Ectodermal cell (in vitro differentiated cells): ENCODE measurements around the gene NDUFB10.
"Not testable (repeated sequence)": the region's sequence is repeated elsewhere in the genome, so short reads cannot be mapped to it uniquely, and the experiment has no call there.

Experiments used
- H3K27ac ChIP-seq: 2 replicates; pipeline ENCODE4 v1.7.0; 2013; ENCODE audit warnings: mild to moderate bottlenecking, low read depth, low read length; ENCODE audit not compliant: insufficient read depth, poor library complexity, severe bottlenecking
- H3K27me3 ChIP-seq: 2 replicates; pipeline ENCODE4 v1.7.0; 2013; ENCODE audit warnings: mild to moderate bottlenecking, low read length; ENCODE audit not compliant: insufficient read depth, control insufficient read depth, poor library complexity, severe bottlenecking
- H3K36me3 ChIP-seq: one replicate; pipeline ENCODE4 v1.7.0; 2013; ENCODE audit warnings: low read length; ENCODE audit not compliant: control insufficient read depth, insufficient read depth
- H3K4me1 ChIP-seq: one replicate; pipeline ENCODE4 v1.7.0; 2013; ENCODE audit warnings: low read length; ENCODE audit not compliant: control insufficient read depth, insufficient read depth
- H3K4me3 ChIP-seq: 2 replicates; pipeline ENCODE4 v1.7.0; 2013; ENCODE audit warnings: low read depth, low read length, control low read depth; ENCODE audit not compliant: insufficient read depth
- H3K9me3 ChIP-seq: 2 replicates; pipeline ENCODE4 v1.7.0; 2013; ENCODE audit warnings: mild to moderate bottlenecking, low read length, moderate library complexity; ENCODE audit not compliant: control insufficient read depth
- WGBS, 2 experiments: methylation state at CpG; one replicate each; pipeline ENCODE4 v1.1.7; 2013; ENCODE audit warnings: missing lambda C conversion rate in 2 of 2; 5-methylcytosine and 5-hydroxymethylcytosine counted together

Gene NDUFB10

GRCh38 chr16:1962161-1963153 is 3.1 kb downstream of the NDUFB10 start:
- not testable (repeated sequence) for H3K36me3 ChIP-seq, H3K27me3 ChIP-seq, H3K4me3 ChIP-seq, H3K9me3 ChIP-seq
- WGBS, 2 experiments = 90 to 91% methylated on average over 37 of the region's 37 CpGs
- peaks cover 25% of the 10 kb centered on the region for H3K4me1 ChIP-seq
- peak overlapping the region; percentile 60 for H3K27ac ChIP-seq

- Histone ChIP-seq H3K36me3 (peaks cover 5% of the 10 kb centered on the region), H3K27ac (peak overlapping the region; percentile 91), H3K9me3 (no peaks in the 10 kb centered on the region), H3K27me3 (peaks cover 1% of the 10 kb centered on the region), H3K4me1 (peaks cover 25% of the 10 kb centered on the region), H3K4me3 (peak overlapping the region; percentile 90)
- 2 to 3% methylated on average over 44 of the region's 44 CpGs for WGBS, 2 experiments
These were observed 4.6 kb downstream of the NDUFB10 start for GRCh38 chr16:1963806-1964505.

GRCh38 chr16:1964506-1965395 is 5.4 kb downstream of the NDUFB10 start, which contains the start of gene RPS2:
Gene RPS2 (minus strand): TSS chr16:1964826. CDS start chr16:1964625, 201 bp downstream.
- WGBS, 2 experiments = 0% methylated on average over 97 of the region's 97 CpGs
- Histone ChIP-seq H3K4me3 (peak within 1 kb of the TSS; percentile 90), H3K27ac (peak within 1 kb of the TSS; percentile 91), H3K27me3 (no peaks in the 10 kb centered on the region), H3K9me3 (no peaks in the 10 kb centered on the region), H3K4me1 (peaks cover 25% of the 10 kb centered on the region), H3K36me3 (peaks cover 5% of the 10 kb centered on the region)

GRCh38 chr16:1965396-1966001 is 6.2 kb downstream of the NDUFB10 start:
- no peaks in the 10 kb centered on the region for H3K27me3 ChIP-seq
- no peaks in the 10 kb centered on the region for H3K9me3 ChIP-seq
- H3K4me3 ChIP-seq = peak overlapping the region; percentile 90
- WGBS, 2 experiments = 26 to 27% methylated on average over 24 of the region's 24 CpGs
- H3K36me3 ChIP-seq = peaks cover 5% of the 10 kb centered on the region
- peak overlapping the region; percentile 77 for H3K27ac ChIP-seq
- peaks cover 24% of the 10 kb centered on the region for H3K4me1 ChIP-seq

GRCh38 chr16:1966460-1966859 is 7.1 kb downstream of the NDUFB10 start, which contains the start of gene RNF151:
Gene RNF151 (plus strand): TSS chr16:1966856. CDS start chr16:1966882, 26 bp downstream.
- H3K27me3 ChIP-seq = no peaks in the 10 kb centered on the region
- H3K4me3 ChIP-seq = peak within 1 kb of the TSS; percentile 90
- WGBS, 2 experiments = 93 to 94% methylated on average over 6 of the region's 6 CpGs
- H3K27ac ChIP-seq = no peak within 1 kb of the TSS
- peaks cover 16% of the 10 kb centered on the region for H3K4me1 ChIP-seq
- H3K36me3 ChIP-seq = peaks cover 5% of the 10 kb centered on the region
- no peaks in the 10 kb centered on the region for H3K9me3 ChIP-seq

- WGBS, 2 experiments = 91 to 94% methylated on average over 41 of the region's 41 CpGs
- Histone ChIP-seq H3K36me3 (no peaks in the 10 kb centered on the region), H3K4me1 (peaks cover 14% of the 10 kb centered on the region), H3K27ac (no peak overlapping the region), H3K4me3 (no peak overlapping the region), H3K9me3 (no peaks in the 10 kb centered on the region), H3K27me3 (no peaks in the 10 kb centered on the region)
These were observed 9.0 kb downstream of the NDUFB10 start for GRCh38 chr16:1968146-1968953.

- Histone ChIP-seq H3K4me3 (peak within 1 kb of the TSS; percentile 85), H3K36me3 (peaks cover 9% of the 10 kb centered on the region), H3K4me1 (peaks cover 6% of the 10 kb centered on the region), H3K27me3 (no peaks in the 10 kb centered on the region), H3K27ac (peak within 1 kb of the TSS; percentile 72), H3K9me3 (no peaks in the 10 kb centered on the region)
- 1% methylated on average over 78 of the region's 78 CpGs for WGBS, 2 experiments
These were observed 12.6 kb downstream of the NDUFB10 start, which contains the start of gene TBL3 for GRCh38 chr16:1971796-1972489. Gene TBL3 (plus strand): TSS chr16:1972053. CDS start chr16:1972165, 112 bp downstream.

- Histone ChIP-seq H3K4me3 (peak overlapping the region; percentile 85), H3K36me3 (peaks cover 12% of the 10 kb centered on the region), H3K27me3 (no peaks in the 10 kb centered on the region), H3K4me1 (peaks cover 6% of the 10 kb centered on the region), H3K9me3 (no peaks in the 10 kb centered on the region), H3K27ac (no peak overlapping the region)
- WGBS, 2 experiments = 8% methylated on average over 22 of the region's 22 CpGs
These were observed 13.1 kb downstream of the NDUFB10 start for GRCh38 chr16:1972490-1972877.
